Liver (tissue), 3 donors: ENCODE results near the gene TGFBR1.

ENCODE experiments used
- GABPA ChIP-seq, 2 donors: IDR thresholded peaks in 1 of 2; conservative IDR thresholded peaks in 1 of 2; 2 replicates each; pipeline ENCODE4 v1.6.1; 2016; ENCODE audit warnings: antibody characterized with exemption in 2 of 2, mild to moderate bottlenecking in 1 of 2, moderate library complexity in 1 of 2
- NR2F2 ChIP-seq: IDR thresholded peaks from 2 replicates; pipeline ENCODE4 v1.6.1; 2016; ENCODE audit warnings: antibody characterized with exemption
- YY1 ChIP-seq: IDR thresholded peaks from 2 replicates; pipeline ENCODE4 v1.6.1; 2016; ENCODE audit warnings: antibody characterized with exemption, mild to moderate bottlenecking
- TF ChIP-seq, protein P1 (sequence below): fragments of 150-350 bp; IDR thresholded peaks from 2 replicates; pipeline ENCODE4 v1.5.1; 2017; ENCODE audit warnings: improper control_type of control experiment, low read depth, low read length; ENCODE audit not compliant: missing input control
- TF ChIP-seq, protein P2 (sequence below): IDR thresholded peaks from 2 replicates; pipeline ENCODE4 v1.6.1; 2016; ENCODE audit warnings: antibody characterized with exemption, mild to moderate bottlenecking
- donor health status: healthy.
- donor health status: healthy.

DNA sequence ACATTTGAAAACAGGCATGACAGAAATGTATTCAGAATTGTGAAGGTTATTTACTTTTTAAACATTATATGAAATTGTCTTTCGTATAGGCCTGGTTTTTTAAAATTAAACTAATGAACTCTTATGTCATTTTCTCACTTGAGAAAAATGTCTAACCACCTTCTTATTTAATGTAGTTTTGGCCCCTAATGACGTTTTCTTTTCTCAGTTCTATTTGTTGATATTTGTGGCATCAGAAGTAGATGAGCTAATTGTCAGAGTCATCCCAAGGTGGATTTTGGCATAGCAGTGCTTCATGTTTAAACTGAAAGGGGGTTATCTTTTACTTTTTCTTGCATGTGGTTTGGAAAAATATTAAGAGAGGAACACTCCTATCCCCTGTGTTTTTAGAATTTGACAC is 28.2 kb downstream of the TGFBR1 start:
- TF ChIP-seq, protein P1, sequence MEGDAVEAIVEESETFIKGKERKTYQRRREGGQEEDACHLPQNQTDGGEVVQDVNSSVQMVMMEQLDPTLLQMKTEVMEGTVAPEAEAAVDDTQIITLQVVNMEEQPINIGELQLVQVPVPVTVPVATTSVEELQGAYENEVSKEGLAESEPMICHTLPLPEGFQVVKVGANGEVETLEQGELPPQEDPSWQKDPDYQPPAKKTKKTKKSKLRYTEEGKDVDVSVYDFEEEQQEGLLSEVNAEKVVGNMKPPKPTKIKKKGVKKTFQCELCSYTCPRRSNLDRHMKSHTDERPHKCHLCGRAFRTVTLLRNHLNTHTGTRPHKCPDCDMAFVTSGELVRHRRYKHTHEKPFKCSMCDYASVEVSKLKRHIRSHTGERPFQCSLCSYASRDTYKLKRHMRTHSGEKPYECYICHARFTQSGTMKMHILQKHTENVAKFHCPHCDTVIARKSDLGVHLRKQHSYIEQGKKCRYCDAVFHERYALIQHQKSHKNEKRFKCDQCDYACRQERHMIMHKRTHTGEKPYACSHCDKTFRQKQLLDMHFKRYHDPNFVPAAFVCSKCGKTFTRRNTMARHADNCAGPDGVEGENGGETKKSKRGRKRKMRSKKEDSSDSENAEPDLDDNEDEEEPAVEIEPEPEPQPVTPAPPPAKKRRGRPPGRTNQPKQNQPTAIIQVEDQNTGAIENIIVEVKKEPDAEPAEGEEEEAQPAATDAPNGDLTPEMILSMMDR: no peak
- TF ChIP-seq NR2F2 (no peak), YY1 (no peak), GABPA (IDR thresholded peaks at IDR 0.05 in 1 of 2, conservative IDR thresholded peaks at IDR 0.05 in 1 of 2) (no peak)
- TF ChIP-seq, protein P2, sequence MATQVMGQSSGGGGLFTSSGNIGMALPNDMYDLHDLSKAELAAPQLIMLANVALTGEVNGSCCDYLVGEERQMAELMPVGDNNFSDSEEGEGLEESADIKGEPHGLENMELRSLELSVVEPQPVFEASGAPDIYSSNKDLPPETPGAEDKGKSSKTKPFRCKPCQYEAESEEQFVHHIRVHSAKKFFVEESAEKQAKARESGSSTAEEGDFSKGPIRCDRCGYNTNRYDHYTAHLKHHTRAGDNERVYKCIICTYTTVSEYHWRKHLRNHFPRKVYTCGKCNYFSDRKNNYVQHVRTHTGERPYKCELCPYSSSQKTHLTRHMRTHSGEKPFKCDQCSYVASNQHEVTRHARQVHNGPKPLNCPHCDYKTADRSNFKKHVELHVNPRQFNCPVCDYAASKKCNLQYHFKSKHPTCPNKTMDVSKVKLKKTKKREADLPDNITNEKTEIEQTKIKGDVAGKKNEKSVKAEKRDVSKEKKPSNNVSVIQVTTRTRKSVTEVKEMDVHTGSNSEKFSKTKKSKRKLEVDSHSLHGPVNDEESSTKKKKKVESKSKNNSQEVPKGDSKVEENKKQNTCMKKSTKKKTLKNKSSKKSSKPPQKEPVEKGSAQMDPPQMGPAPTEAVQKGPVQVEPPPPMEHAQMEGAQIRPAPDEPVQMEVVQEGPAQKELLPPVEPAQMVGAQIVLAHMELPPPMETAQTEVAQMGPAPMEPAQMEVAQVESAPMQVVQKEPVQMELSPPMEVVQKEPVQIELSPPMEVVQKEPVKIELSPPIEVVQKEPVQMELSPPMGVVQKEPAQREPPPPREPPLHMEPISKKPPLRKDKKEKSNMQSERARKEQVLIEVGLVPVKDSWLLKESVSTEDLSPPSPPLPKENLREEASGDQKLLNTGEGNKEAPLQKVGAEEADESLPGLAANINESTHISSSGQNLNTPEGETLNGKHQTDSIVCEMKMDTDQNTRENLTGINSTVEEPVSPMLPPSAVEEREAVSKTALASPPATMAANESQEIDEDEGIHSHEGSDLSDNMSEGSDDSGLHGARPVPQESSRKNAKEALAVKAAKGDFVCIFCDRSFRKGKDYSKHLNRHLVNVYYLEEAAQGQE: no peak
